Neuronal stem cell (in vitro differentiated cells): ENCODE results near the gene TOX2.

ENCODE experiments used
- DNase-seq: peaks from one replicate; pipeline ENCODE4 v3.0.0-alpha.2; 2013; ENCODE audit warnings: low spot score
- H2AFZ ChIP-seq: one replicate; pipeline ENCODE4 v1.6.1; 2013; ENCODE audit warnings: mild to moderate bottlenecking, low read length, inconsistent platforms
- H2AK5ac ChIP-seq: 2 replicates; pipeline ENCODE4 v1.6.1; 2013; ENCODE audit warnings: low read depth, mild to moderate bottlenecking, inconsistent platforms, low read length, moderate library complexity, mixed read lengths
- H2BK120ac ChIP-seq: 2 replicates; pipeline ENCODE4 v1.6.1; 2013; ENCODE audit warnings: low read depth, mild to moderate bottlenecking, inconsistent platforms, low read length, moderate library complexity, mixed read lengths
- H2BK12ac ChIP-seq: one replicate; pipeline ENCODE4 v1.6.1; 2013; ENCODE audit warnings: low read length, inconsistent platforms
- H2BK15ac ChIP-seq: 2 replicates; pipeline ENCODE4 v1.6.1; 2013; ENCODE audit warnings: mild to moderate bottlenecking, low read length, inconsistent platforms, mixed read lengths
- H2BK5ac ChIP-seq: one replicate; pipeline ENCODE4 v1.6.1; 2013; ENCODE audit warnings: inconsistent platforms, mild to moderate bottlenecking, low read length, moderate library complexity
- H3K14ac ChIP-seq: one replicate; pipeline ENCODE4 v1.6.1; 2013; ENCODE audit warnings: low read length, inconsistent platforms
- H3K18ac ChIP-seq: 2 replicates; pipeline ENCODE4 v1.6.1; 2013; ENCODE audit warnings: low read length, inconsistent platforms
- H3K23ac ChIP-seq: 2 replicates; pipeline ENCODE4 v1.6.1; 2013; ENCODE audit warnings: low read depth, mild to moderate bottlenecking, mixed read lengths, low read length, inconsistent platforms; ENCODE audit not compliant: poor library complexity
- H3K27ac ChIP-seq: replicated peaks from 3 replicates; pipeline ENCODE4 v1.5.1; 2013; ENCODE audit warnings: low read length, inconsistent platforms
- H3K27me3 ChIP-seq, 3 experiments: 2 replicates each; pipeline ENCODE4 v1.6.1; 2013; ENCODE audit warnings: low read length in 3 of 3, mild to moderate bottlenecking in 2 of 3, inconsistent platforms in 1 of 3, low read depth in 1 of 3, mixed read lengths in 1 of 3, moderate library complexity in 1 of 3; ENCODE audit not compliant: control insufficient read depth in 3 of 3, insufficient read depth in 3 of 3
- H3K36me3 ChIP-seq, 2 donors: replicated peaks in 1 of 2; 2 replicates each; pipeline ENCODE4 v1.6.1; 2013; ENCODE audit warnings: low read length in 2 of 2; ENCODE audit not compliant: control insufficient read depth in 2 of 2, insufficient read depth in 2 of 2
- H3K4ac ChIP-seq: 2 replicates; pipeline ENCODE4 v1.6.1; 2013; ENCODE audit warnings: inconsistent platforms, mild to moderate bottlenecking, low read length, moderate library complexity
- H3K4me1 ChIP-seq, 2 donors: 1 replicate in 1 of 2; 2 replicates in 1 of 2; pipeline ENCODE4 v1.6.1; 2013; ENCODE audit warnings: low read length in 2 of 2, low read depth in 1 of 2; ENCODE audit not compliant: control insufficient read depth in 2 of 2, insufficient read depth in 1 of 2
- H3K4me2 ChIP-seq: one replicate; pipeline ENCODE4 v1.6.1; 2013; ENCODE audit warnings: mild to moderate bottlenecking, low read length, inconsistent platforms; ENCODE audit not compliant: insufficient read depth, poor library complexity, severe bottlenecking
- H3K4me3 ChIP-seq, 2 donors: 2 replicates each; pipeline ENCODE4 v1.5.1; 2013; ENCODE audit warnings: low read length in 2 of 2, mild to moderate bottlenecking in 2 of 2, inconsistent platforms in 1 of 2, moderate library complexity in 1 of 2
- H3K79me1 ChIP-seq: one replicate; pipeline ENCODE4 v1.6.1; 2013; ENCODE audit warnings: low read depth, mild to moderate bottlenecking, inconsistent platforms, low read length, moderate library complexity
- H3K9ac ChIP-seq: one replicate; pipeline ENCODE4 v1.6.1; 2013; ENCODE audit warnings: mild to moderate bottlenecking, low read depth, low read length, inconsistent platforms; ENCODE audit not compliant: poor library complexity
- H3K9me3 ChIP-seq, 2 donors: replicated peaks in 1 of 2; 2 replicates each; pipeline versions ENCODE3 to v1.6.1; 2013; ENCODE audit warnings: low read length in 2 of 2, mild to moderate bottlenecking in 2 of 2, inconsistent platforms in 1 of 2, low read depth in 1 of 2, mixed read lengths in 1 of 2, moderate library complexity in 1 of 2; ENCODE audit not compliant: control insufficient read depth in 2 of 2, insufficient read depth in 1 of 2
- H4K8ac ChIP-seq: one replicate; pipeline ENCODE4 v1.6.1; 2013; ENCODE audit warnings: low read depth, mild to moderate bottlenecking, inconsistent platforms, low read length, moderate library complexity
- H4K91ac ChIP-seq: one replicate; pipeline ENCODE4 v1.6.1; 2013; ENCODE audit warnings: low read length, low read depth, mild to moderate bottlenecking, inconsistent platforms; ENCODE audit not compliant: poor library complexity
- WGBS, 2 donors: extraction: QIAGEN DNeasy Blood & Tissue Kit; methylation state at CpG; one replicate each; pipeline ENCODE4 v1.1.7; 2013; ENCODE audit warnings: missing lambda C conversion rate in 2 of 2, mixed read lengths in 1 of 2; ENCODE audit not compliant: insufficient read length in 2 of 2, insufficient replicate concordance in 1 of 2; ENCODE audit errors: extremely low coverage in 2 of 2; 5-methylcytosine and 5-hydroxymethylcytosine counted together

The TOX2 gene

GRCh38 chr20:44026647-44027342, 112.1 kb downstream of the TOX2 start:
- H4K91ac ChIP-seq: no peak overlapping the region
- no peak overlapping the region for H2BK5ac ChIP-seq
- no peaks in the 10 kb centered on the region for H3K36me3 ChIP-seq
- WGBS, 2 donors: no CpG with 5 or more reads among the region's 9 CpGs
- H3K4me3 ChIP-seq: no peak overlapping the region
- DNase-seq: no peak
- H3K18ac ChIP-seq: peak overlapping the region; percentile 19
- H2BK120ac ChIP-seq: no peak overlapping the region
- no peaks in the 10 kb centered on the region for H3K4me1 ChIP-seq
- H3K9me3 ChIP-seq: peaks cover 0 to 6% of the 10 kb centered on the region in 2 donors
- no peak overlapping the region for H3K9ac ChIP-seq
- no peak overlapping the region for H2BK12ac ChIP-seq
- no peak overlapping the region for H4K8ac ChIP-seq
- no peak overlapping the region for H2AFZ ChIP-seq
- no peak overlapping the region for H3K14ac ChIP-seq
- no peak overlapping the region for H3K4ac ChIP-seq
- H3K27ac ChIP-seq: no peak overlapping the region
- H2BK15ac ChIP-seq: no peak overlapping the region
- H3K27me3 ChIP-seq: peaks cover 0 to 4% (median 0%) of the 10 kb centered on the region in 3 experiments
- H3K4me2 ChIP-seq: no peak overlapping the region
- no peak overlapping the region for H2AK5ac ChIP-seq
- no peaks in the 10 kb centered on the region for H3K79me1 ChIP-seq
- no peak overlapping the region for H3K23ac ChIP-seq

DNA sequence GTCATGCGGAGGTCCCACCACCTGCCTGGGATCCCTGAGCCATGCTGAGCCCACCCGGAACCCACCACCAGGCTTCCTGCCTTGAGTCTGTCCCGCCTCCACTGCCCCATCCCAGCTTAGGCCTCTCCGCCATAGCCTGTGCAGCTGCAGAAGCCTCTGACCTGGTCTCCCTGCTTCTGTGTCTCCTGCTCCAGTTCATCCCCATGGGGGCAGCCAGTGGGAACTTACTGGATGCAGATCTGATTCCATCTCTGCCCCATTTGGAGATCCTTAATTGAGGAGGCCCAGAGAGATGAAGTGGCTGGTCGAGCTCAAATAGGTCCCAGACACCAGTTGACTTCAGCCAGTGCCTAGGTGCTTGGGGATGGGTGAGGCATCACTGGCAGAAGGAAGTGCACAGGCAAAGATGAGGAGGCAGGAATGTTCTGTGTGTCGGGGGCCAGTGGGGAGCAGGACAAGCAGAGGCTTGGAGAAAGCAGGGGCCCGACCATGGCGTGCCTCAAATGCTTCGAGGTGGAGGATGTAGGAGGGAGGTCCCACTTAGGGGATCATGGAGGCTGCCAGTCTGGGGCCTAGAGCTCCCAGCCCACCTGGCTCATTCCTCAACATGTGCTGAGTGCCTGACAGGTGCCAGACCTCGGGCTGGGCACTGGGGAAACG, 112.8 kb downstream of the TOX2 start:
- Histone ChIP-seq H3K14ac (no peak overlapping the region), H3K4me1 (no peaks in the 10 kb centered on the region), H3K27ac (no peak overlapping the region), H3K27me3 (peaks cover 0 to 4% (median 0%) of the 10 kb centered on the region in 3 experiments), H3K4me3 (no peak overlapping the region), H3K18ac (no peak overlapping the region), H3K4me2 (no peak overlapping the region), H3K9me3 (peaks cover 0 to 6% of the 10 kb centered on the region in 2 donors), H2AK5ac (no peak overlapping the region), H3K79me1 (no peaks in the 10 kb centered on the region), H2AFZ (no peak overlapping the region), H2BK120ac (no peak overlapping the region), H2BK15ac (no peak overlapping the region), H4K91ac (no peak overlapping the region), H2BK5ac (no peak overlapping the region), H4K8ac (no peak overlapping the region), H3K36me3 (no peaks in the 10 kb centered on the region), H3K4ac (no peak overlapping the region), H3K9ac (no peak overlapping the region), H3K23ac (no peak overlapping the region), H2BK12ac (no peak overlapping the region)
- WGBS, 2 donors: no CpG with 5 or more reads among the region's 11 CpGs
- no peak for DNase-seq

DNA sequence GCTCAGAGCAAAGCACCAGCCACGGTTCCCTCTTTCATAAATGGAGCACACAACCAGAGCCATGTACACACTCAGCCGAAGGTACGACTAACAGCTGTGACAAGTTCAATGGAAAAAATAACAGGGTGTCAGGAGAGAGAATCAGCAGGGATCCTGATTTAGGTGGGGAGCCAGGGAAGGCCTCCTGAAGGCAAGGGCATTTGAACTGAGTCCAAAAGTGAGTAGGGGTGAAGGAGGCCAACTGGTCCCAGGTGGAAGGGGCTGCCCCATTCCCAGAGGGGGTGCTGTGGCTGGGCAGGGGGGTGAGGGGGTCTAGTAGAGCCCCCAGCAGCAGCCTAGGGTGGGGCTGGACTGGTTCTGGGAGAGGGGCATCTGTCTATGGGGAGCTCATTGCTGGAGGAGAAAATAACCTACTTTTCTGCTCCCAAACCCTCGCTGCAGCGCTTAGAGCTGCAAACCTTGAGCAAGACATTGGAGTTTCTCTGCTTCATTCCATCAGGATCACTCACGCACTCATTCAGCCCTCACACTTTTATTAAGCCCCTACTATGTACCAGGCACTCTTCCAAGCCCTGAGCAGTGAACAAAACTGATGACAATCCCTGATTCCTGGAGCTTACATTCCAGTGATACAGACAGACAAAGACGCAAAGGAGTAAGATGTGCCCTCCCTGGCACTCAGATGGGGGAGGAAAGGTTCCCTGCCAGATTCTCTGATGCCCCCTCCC, 113.5 kb downstream of the TOX2 start:
- H3K4me2 ChIP-seq: no peak overlapping the region
- H3K4me1 ChIP-seq: no peaks in the 10 kb centered on the region
- H2BK5ac ChIP-seq: no peak overlapping the region
- no peaks in the 10 kb centered on the region for H3K79me1 ChIP-seq
- H3K18ac ChIP-seq: no peak overlapping the region
- H3K23ac ChIP-seq: no peak overlapping the region
- H2BK120ac ChIP-seq: no peak overlapping the region
- no peak overlapping the region for H2BK12ac ChIP-seq
- no peak overlapping the region for H3K9ac ChIP-seq
- H3K27ac ChIP-seq: no peak overlapping the region
- H3K14ac ChIP-seq: no peak overlapping the region
- WGBS, 2 donors: no CpG with 5 or more reads among the region's 7 CpGs
- no peak overlapping the region for H3K4ac ChIP-seq
- H4K91ac ChIP-seq: no peak overlapping the region
- H2BK15ac ChIP-seq: no peak overlapping the region
- no peaks in the 10 kb centered on the region for H3K36me3 ChIP-seq
- H4K8ac ChIP-seq: no peak overlapping the region
- peaks cover 0 to 6% of the 10 kb centered on the region in 2 donors for H3K9me3 ChIP-seq
- H3K27me3 ChIP-seq: peaks cover 0 to 4% (median 0%) of the 10 kb centered on the region in 3 experiments
- H2AK5ac ChIP-seq: no peak overlapping the region
- no peak overlapping the region for H3K4me3 ChIP-seq
- no peak for DNase-seq
- no peak overlapping the region for H2AFZ ChIP-seq
